Fibroblast of pulmonary artery (primary cell): ENCODE data around the gene ICA1.
A peak's percentile ranks its signal among the peaks of the same experiment; 100 is the strongest.

Source experiments
- DNase-seq: peaks from one replicate; pipeline ENCODE4 v3.0.0-alpha.2; 2010; ENCODE audit warnings: low read depth
- H3K4me3 ChIP-seq: replicated peaks from 2 replicates; pipeline ENCODE4 v1.5.1; 2011; ENCODE audit warnings: low read depth, mild to moderate bottlenecking, control low read depth, low read length, moderate library complexity
- TF ChIP-seq, protein P1 (sequence below): IDR thresholded peaks from 2 replicates; pipeline ENCODE4 v1.5.1; 2011; ENCODE audit warnings: mild to moderate bottlenecking, control low read depth, low read length, inconsistent platforms; ENCODE audit errors: missing control alignments

ICA1 gene

DNA sequence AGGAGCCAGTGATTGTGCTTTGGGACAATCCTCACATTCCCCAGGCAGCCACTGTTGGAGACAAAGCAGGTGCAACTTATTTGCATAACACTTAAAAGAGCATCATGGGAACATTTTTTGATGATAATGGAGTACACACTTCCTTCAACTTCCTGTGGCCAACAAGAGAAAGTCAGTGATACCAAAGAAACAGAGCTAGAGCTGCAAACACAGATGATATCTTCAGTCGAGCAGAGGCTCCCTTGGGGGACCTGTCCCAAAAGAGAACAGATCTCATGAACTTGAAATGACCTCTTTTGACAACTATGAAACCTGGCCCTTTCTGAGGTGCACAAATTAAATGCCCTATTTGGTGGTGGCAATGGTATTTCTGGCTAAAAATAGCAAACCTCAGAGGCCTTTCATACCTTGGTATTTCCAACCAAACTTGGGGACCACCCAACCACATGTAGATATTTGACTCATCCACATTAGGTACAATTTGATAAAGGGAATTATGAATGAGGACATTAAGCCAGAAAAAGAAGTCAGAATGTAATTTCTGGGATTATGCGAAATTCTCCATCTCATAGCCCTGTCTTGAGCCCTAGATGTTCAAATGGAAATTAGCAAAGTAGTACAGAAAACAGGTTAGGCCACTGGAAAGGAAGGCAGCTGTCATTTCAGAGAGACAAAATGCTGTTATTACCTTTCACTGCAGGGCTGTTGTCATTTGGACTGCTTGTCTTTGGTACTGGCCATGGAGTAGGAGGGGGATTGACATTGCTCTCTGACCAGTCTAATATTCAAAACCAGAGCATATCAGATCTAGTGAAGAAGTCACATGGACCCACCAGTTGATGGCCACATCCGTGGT is 146.2 kb downstream of the ICA1 start:
- TF ChIP-seq, protein P1, sequence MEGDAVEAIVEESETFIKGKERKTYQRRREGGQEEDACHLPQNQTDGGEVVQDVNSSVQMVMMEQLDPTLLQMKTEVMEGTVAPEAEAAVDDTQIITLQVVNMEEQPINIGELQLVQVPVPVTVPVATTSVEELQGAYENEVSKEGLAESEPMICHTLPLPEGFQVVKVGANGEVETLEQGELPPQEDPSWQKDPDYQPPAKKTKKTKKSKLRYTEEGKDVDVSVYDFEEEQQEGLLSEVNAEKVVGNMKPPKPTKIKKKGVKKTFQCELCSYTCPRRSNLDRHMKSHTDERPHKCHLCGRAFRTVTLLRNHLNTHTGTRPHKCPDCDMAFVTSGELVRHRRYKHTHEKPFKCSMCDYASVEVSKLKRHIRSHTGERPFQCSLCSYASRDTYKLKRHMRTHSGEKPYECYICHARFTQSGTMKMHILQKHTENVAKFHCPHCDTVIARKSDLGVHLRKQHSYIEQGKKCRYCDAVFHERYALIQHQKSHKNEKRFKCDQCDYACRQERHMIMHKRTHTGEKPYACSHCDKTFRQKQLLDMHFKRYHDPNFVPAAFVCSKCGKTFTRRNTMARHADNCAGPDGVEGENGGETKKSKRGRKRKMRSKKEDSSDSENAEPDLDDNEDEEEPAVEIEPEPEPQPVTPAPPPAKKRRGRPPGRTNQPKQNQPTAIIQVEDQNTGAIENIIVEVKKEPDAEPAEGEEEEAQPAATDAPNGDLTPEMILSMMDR = no peak
- H3K4me3 ChIP-seq = no peak overlapping the region
- DNase-seq = no peak

- H3K4me3 ChIP-seq = no peak overlapping the region
- DNase-seq = no peak
- TF ChIP-seq, protein P1 = no peak
Measured at GRCh38 chr7:8114175-8114574, 147.8 kb downstream of the ICA1 start.

DNA sequence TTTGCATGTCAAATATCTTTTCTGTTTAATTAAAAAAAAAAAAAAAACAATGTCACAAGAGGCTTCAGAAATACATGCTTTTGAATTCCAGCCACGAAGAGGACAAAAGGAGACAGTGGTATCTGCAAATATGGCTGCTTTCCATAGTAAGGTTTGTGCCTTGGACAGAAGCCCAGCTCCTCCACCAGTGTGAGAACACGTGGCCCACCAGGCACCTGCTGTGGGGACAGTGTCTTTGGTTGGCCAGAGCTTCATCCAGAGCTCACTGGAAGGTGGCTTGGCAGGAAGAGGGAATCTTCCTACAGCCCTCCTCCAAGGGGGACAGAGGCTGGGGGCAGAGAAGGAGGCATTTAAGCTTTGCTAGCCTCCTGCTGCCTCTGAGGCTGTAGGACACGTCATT is 148.8 kb downstream of the ICA1 start:
- no peak overlapping the region for H3K4me3 ChIP-seq
- DNase-seq = no peak
- TF ChIP-seq, protein P1 = no peak

DNA sequence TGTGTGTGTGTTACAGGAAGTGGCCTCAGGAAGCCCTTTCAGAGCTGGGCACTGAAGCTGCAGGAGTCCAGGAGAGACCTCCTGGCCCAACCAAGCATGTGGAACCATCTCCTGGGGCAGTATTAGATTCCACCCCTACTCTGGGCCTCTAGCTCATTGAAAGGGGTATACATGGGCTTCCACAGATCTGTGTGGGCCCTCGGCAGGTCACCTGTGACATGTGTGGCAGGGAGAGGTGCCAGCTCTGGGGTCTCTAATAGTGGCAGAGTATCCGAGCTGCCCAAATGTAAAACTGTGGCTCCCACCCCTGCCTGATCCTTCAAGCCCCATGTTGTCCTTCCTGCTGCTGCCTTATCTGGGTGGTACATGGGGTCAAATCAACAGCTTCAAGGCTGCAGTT is 149.3 kb downstream of the ICA1 start:
- H3K4me3 ChIP-seq = no peak overlapping the region
- TF ChIP-seq, protein P1 = no peak
- DNase-seq = no peak

DNA sequence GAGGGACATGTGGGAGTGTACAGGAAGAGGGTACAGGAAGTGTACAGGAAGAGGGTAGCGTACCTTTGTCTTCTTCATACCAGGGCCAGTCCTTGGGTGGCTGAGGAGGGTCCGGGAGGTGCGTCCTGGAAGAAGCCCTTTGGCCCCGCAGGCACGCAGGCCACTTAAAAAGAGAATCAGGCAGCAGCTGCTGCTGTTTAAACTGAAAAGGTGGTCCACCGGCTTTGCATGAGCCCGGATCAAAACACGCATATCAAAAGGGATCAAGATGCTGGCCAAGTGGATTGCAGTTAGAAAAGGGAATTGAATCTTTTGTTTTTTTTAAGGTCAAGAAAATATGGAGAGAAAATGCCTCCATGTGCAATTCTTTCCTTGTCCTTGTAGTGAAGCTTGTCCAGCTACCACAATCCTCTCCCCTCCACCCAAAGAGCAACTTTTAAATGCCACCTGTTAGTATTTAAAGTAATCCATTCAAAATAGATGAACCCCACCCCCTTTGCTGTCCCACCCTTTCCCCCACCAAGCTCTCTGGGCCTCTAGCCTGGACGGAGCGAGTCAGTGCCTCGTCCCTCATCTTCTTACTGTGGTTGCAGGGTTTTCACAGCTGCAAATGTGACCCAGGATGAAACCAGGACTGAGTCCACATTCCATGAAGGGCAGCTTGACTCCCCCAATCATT is 150.5 kb downstream of the ICA1 start:
- TF ChIP-seq, protein P1 = no peak
- no peak for DNase-seq
- no peak overlapping the region for H3K4me3 ChIP-seq

- peak; percentile 10 for DNase-seq
- H3K4me3 ChIP-seq = no peak overlapping the region
- TF ChIP-seq, protein P1 = no peak
Measured at GRCh38 chr7:8109196-8110022, 152.6 kb downstream of the ICA1 start.
